ENCODE measurements around the gene TGFB3.

The TGFB3 gene

DNA sequence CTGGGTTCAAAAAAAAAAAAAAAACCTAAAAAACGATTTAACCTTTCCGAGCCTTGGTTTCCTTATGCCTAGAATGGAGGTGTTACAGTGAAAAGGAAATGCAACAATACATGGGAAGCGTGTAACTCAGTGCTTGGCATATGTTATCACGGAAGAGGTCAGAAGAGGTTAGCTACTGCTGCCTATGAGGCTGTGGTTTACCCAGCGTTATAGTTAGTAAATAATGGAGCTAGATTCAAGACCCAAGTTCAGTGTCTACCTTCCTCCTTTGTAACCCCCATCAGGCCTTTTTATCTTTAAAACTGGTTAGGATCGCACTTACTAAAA lies 4.6 kb upstream of the TGFB3 start:
- no peak for DNase-seq

DNA sequence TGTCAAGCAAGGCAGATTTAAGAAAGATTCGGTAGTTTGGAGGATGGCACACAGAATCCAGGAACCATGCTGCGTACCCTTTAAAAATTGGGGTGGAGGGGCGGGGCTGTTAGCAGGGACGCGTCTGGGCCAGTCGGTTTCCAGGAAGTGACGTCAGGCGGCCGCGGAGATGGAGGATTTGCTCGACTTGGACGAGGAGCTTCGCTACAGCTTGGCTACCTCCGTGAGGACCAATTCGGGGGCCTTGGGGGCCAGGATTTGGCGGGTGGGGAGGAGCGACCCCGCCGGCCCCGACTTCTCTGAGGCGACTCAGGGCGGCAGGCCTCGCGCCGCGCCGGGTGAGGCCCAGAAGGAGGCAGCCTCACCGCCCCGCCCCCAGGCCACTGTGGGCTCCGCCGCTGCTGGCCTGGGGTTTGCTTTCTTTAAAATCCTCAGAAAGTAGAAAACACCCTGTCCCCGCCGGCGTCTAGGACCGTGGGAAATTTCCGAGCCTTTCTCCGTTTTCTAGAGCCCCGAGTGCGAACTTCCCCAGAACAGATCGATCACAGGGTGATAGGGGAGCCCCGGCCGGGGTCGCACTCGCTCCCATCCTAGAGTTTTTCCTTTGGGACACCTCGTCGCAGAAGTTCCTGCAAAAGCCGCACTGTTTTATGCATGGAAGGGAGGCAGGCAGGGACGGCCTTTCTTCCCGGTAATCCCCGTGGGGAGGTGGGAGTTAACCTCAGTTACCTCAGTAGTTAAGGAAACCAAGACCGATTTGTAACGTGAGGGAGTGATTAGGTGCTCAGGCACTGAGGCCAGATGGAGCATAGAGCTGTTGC lies 4.0 kb upstream of the TGFB3 start, which contains the start of gene IFT43:
TSS of gene IFT43 (plus strand) at position 146 of the 821 bp plus-strand sequence. CDS start at position 170, 24 bp downstream.
- DNase-seq = peak; percentile 82

DNA sequence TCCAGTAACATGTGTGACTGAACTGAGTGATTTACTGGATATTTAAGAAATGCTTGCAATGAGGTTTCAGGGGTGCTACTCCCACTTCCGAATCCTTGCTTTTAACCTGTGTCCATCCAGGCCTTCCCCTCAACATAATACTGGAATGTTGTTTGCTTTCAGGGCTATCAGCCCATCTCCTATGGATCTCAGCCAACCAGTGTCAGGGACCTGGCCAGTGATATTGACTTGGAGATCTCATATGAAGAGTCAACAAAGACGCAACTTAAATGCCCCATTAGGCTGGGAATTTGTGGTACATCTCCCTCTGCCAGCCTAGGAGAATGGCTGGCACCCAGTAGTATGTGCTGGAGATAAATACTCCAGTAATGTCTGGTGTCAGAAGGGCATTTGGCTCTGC lies 2.9 kb upstream of the TGFB3 start:
- DNase-seq = no peak

DNA sequence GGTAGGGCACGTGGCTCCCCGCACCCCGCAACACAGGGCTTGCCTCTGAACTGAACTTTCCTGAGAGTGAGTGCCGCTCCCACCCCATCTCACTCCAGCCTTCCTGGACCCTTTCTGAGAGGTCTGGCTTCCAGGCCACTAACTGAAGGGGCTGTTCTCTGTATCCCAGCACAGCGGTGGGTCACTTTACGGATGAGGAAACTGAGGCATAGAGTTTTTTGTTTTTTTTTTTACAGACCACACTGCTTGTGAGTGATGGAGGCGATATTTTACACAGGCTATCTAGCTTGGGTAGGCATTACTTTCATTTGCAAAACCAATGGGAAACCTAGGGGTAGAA lies 1.2 kb upstream of the TGFB3 start:
- no peak for DNase-seq

GRCh38 chr14:75982266-75983018 lies 647 bp upstream of the TGFB3 start:
- peak; percentile 65 for DNase-seq

DNA sequence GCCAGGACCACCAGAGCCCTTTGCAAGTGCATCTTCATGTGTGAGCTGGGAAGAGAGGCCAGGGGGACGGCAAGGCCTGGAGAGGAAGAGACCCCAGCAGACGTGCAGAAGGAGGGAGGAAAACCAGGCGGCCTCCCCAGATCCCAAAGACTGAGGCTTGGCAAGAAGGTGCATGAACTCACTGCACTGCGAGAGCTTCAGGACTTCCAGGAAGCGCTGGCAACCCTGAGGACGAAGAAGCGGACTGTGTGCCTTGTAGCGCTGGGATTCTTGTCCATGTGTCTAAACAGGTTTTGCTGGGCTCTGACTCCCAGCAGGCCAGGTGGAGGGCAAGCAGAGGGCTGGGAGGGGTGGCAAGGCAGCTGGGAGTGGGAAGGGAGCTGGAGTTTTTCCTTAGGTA lies 939 bp downstream of the TGFB3 start:
- DNase-seq = no peak

GRCh38 chr14:75979648-75980565 lies 1.9 kb downstream of the TGFB3 start:
- DNase-seq = no peak

- DNase-seq = peak; percentile 9
Measured at GRCh38 chr14:75979071-75979571, 2.7 kb downstream of the TGFB3 start.

GRCh38 chr14:75978249-75978731 lies 3.5 kb downstream of the TGFB3 start:
- no peak for DNase-seq

DNA sequence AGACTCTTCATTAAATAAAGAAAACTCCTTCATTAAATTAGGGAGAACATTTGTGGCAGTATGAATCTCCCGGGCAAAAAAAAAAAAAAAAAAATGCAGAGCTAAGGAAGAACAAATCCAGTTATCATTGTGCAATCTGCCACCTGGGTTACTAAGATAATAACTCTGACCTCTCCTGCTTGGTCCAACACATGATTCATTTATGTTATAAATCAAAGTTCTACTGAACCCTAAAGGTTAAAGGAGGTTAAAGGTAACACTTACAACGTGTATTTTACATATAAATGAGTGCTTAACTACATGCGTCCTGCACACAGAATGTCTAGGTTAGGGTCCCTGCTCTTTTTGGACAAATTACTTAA lies 4.2 kb downstream of the TGFB3 start:
- DNase-seq = no peak

DNA sequence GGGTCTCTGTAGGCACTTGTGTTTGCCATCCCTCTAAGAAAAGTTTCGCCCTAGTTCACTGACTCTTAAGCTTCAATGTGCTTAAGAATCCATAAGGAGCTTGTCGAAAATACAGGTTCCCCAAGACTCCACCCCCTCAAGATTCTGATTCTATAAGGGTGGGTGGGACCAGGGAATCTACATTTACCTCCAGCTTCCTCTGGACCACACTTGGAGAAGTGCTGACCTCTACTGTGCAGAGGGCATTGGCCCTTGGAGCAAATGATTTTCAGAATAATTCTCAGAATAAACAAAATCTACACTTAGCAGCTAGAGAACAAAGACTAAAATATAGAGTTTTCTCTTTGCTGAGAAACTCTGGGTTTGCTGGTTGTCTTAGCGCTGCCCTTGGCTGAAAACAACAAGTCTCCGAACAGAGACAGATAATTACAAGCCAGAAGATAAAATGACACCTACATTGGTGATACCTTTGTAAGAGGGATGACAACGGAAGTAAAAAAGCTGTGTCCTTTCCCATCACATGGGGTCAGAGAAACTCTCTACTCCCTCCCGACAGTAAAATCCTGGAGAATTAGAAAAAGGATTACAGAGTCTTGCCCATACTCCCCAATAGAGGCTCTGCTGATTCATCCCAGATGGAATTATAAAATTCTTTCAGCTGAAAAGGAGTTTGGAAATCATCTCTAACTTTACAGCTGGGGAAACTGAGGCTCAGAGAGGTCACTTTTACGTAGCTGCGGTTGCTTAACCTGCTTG lies 4.8 kb downstream of the TGFB3 start:
- no peak for DNase-seq

DNA sequence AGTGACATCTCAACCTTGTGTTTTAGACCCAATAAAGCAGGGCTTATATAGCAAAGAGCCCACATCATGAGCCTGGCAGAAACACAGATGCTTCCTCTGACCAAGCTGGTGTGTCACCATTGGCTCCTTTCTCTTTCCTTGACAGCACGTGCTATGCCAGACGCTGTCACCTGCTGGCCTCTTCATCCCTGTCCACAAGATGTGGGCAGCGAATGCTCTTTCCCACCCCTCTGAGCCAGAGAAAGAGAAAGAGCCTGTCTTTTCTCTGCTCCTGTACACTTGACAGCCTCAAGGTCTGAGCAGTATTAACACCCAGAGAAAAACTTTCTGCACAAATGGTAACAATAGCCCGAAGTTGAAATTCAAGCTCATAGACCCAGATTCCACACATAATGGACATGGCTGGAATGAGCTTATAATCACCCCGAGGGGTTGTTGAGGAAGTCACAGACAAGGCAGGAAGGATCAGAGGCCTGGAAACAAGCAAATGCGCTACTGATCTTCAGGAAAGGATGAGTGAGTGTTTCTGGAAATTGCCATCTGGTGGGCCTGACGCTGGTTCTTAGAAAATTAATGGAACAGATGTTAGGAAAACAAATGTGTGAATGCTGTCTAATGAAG lies 8.9 kb downstream of the TGFB3 start:
- no peak for DNase-seq

DNA sequence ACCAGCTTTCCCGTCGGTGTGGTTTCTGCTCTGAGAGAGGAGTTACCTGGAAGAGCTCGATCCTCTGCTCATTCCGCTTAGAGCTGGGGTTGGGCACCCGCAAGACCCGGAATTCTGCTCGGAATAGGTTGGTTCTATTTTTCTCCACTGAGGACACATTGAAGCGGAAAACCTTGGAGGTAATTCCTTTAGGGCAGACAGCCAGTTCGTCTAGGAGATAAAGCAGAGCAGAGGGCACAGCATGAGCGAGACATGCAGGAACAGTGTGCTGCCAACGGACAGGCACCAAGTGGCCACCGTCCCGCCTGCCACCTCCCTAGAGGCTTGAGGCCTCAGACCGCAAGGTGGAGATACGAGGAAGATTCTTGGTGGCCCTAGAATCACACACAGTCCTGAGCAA lies 10.3 kb downstream of the TGFB3 start:
- no peak for DNase-seq

DNA sequence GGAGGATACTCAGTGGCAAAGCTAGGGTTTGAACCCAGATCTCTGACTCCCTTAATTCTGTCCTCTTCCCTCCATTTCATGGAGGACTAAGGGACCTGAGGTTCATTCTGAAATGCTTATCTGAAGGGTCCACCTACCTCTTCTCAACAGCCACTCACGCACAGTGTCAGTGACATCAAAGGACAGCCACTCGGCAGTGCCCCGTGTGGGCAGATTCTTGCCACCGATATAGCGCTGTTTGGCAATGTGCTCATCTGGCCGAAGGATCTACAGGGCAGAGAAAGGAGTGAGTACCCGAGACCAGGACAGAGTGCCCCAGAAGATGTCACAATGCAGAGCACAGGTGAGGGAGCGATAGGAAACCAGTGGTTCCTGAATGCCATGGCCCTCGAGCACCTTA lies 10.8 kb downstream of the TGFB3 start:
- no peak for DNase-seq

DNA sequence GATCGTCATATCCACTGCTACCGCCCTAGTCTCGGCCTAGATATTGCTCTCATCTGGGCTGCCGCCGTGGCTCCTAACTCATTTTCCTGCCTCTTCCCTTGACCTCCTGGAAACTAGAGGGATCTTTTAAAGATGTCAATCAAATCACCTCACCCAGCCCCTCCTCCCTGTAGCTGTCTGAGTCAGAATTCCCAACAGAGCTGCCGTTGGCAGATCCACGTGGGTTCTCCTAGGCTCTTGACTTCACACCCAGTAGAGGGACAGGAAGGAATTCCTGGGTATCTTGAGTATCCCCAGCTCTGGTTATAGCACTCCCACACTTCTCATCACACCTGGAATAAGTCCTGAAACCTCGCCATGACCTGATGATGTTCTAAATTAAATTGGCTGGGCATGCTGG lies 11.9 kb downstream of the TGFB3 start:
- no peak for DNase-seq

- DNase-seq = no peak
Measured at GRCh38 chr14:75969126-75969525, 12.7 kb downstream of the TGFB3 start.

- no peak for DNase-seq
Measured at GRCh38 chr14:75968456-75968855, 13.3 kb downstream of the TGFB3 start.

DNA sequence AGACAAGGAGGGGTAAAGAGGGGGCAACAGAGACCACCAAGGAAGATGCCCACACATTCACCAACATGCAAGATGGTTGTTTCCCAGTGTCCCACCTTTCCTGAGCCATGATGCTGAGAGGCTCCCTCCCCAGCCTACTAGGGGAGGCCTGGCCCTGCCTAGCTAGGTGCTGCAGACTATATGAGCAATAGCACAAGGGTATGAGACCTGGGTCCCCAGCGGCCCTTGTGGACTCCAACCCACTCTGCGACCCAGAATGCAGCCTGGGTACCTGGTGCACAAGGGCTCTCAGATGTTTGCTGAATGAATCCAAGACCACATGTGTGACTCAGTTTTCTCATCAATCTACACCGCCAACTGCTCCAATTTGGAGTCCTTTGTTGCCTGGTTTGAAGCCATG lies 13.9 kb downstream of the TGFB3 start:
- DNase-seq = no peak

DNA sequence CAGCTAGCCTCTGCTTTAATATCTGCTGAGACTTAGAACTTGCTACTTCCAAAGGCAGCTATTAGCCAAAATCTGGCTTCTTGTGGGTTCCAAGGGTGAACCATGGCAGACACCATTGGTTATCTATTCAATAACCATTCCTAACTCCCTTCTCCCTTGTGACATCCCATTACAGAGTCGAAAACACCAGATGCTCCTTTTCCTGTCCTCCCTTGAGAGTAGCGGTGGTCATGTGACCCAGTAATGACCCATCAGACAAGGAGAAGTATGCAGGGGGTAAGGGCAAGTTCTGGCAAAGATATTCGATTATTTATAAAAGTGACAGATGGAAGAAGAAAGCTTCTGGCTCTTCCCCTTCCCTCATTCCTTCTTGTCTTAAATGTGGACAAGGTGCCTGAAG lies 20.1 kb downstream of the TGFB3 start:
- no peak for DNase-seq

GRCh38 chr14:75960231-75960630 lies 21.6 kb downstream of the TGFB3 start:
- no peak for DNase-seq

DNA sequence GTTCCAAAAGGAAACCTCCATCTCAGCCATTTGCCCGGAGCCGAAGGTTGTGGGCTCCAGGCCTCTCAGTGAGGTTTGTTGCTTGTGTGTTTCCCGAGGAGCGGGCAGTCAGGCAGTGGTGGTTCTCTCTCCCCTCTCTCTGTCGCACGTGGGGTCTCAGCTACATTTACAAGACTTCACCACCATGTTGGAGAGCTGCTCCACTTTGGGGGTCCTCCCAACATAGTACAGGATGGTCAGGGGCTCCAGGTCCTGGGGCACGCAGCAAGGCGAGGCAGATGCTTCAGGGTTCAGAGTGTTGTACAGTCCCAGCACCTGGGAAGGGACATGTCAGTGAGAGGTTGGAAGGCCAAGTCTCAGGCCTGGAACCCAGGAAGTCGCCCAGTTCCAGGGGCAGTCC lies 22.8 kb downstream of the TGFB3 start:
- DNase-seq = no peak

GRCh38 chr14:75952489-75952888 lies 29.3 kb downstream of the TGFB3 start:
- DNase-seq = no peak
